Effector memory CD8-positive, alpha-beta T cell (primary cell): Measurements from ENCODE around the gene BEGAIN.

ENCODE experiments used
- ATAC-seq: fragments of 150-1000 bp; cut with Tn5 transposase; replicated peaks from 2 replicates; pipeline ENCODE4 v1.10.0; 2021; ENCODE audit warnings: mild to moderate bottlenecking, moderate library complexity
- DNase-seq, 3 experiments: peaks; one replicate each; pipeline ENCODE4 v3.0.0; 2021
- H3K27ac Mint-ChIP-seq, 2 donors: one replicate each; pipeline ENCODE4 v1.8.0; 2022; ENCODE audit warnings: mild to moderate bottlenecking in 2 of 2, mixed read lengths in 2 of 2, moderate library complexity in 2 of 2
- H3K27me3 Mint-ChIP-seq, 2 donors: one replicate each; pipeline ENCODE4 v1.8.0; 2022; ENCODE audit warnings: mixed read lengths in 2 of 2
- H3K36me3 Mint-ChIP-seq: one replicate; pipeline ENCODE4 v1.8.0; 2022; ENCODE audit warnings: mild to moderate bottlenecking, moderate library complexity, mixed read lengths; ENCODE audit not compliant: insufficient read depth
- H3K4me1 Mint-ChIP-seq, 2 donors: one replicate each; pipeline ENCODE4 v1.8.0; 2022; ENCODE audit warnings: low read depth in 2 of 2, mixed read lengths in 2 of 2
- H3K4me3 Mint-ChIP-seq, 2 donors: one replicate each; pipeline ENCODE4 v1.8.0; 2022; ENCODE audit warnings: mild to moderate bottlenecking in 2 of 2, mixed read lengths in 2 of 2, moderate library complexity in 2 of 2
- H3K9me3 Mint-ChIP-seq, 2 donors: one replicate each; pipeline ENCODE4 v1.8.0; 2022; ENCODE audit warnings: mixed read lengths in 2 of 2

BEGAIN gene

DNA sequence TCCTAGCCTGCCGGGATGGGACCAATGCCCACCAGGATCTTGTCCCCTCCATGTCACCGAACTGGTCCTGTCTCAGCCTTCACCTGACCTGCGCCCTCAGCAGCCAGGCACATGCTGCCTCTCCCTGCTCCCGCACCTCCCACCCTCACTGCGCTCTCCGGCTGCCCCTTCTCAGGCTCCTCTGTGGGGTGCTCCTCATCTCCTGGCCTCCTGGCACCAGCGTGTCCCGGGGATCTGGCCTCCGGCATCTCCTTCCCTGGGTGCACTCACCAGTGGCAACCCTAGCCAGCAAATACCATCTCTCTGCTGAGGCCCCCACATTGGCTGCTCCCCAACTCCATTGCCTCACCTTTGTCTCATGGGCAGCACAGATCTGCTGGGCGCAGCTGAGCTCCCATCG is 29.0 kb downstream of the BEGAIN start:
- DNase-seq (no peak), ATAC-seq (no peak)
- Mint-ChIP-seq H3K27me3 (peaks cover 14 to 66% of the 10 kb centered on the region in 2 donors), H3K4me3 (no peak overlapping the region), H3K36me3 (peaks cover 7% of the 10 kb centered on the region), H3K27ac (peak overlapping the region in 1 of 2 donors; percentile 6), H3K4me1 (peaks cover 6 to 9% of the 10 kb centered on the region in 2 donors), H3K9me3 (no peaks in the 10 kb centered on the region)

DNA sequence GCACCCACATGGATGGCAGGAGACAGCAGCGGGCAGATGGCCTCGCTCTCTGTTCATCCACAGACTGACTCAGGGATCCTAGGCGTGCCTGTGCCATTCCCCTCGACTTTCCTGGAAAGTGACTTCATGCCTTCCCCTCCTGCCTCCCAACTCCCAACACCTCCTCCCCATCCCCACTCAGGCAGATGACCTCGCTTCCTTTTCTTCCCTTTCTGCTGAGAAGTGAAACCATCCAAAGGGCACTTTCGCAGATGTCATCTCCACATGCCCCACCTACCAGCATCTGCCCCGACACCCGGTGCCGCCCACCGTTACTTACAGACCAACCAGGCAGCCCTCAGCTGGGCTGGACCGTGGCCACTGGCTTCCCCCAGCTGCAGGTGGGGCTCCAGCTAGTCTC is 29.6 kb downstream of the BEGAIN start:
- Mint-ChIP-seq H3K27me3 (peaks cover 14 to 60% of the 10 kb centered on the region in 2 donors), H3K27ac (no peak overlapping the region), H3K9me3 (no peaks in the 10 kb centered on the region), H3K4me3 (no peak overlapping the region), H3K36me3 (peaks cover 7% of the 10 kb centered on the region), H3K4me1 (peaks cover 6 to 9% of the 10 kb centered on the region in 2 donors)
- no peak for DNase-seq
- ATAC-seq = peak; percentile 32

DNA sequence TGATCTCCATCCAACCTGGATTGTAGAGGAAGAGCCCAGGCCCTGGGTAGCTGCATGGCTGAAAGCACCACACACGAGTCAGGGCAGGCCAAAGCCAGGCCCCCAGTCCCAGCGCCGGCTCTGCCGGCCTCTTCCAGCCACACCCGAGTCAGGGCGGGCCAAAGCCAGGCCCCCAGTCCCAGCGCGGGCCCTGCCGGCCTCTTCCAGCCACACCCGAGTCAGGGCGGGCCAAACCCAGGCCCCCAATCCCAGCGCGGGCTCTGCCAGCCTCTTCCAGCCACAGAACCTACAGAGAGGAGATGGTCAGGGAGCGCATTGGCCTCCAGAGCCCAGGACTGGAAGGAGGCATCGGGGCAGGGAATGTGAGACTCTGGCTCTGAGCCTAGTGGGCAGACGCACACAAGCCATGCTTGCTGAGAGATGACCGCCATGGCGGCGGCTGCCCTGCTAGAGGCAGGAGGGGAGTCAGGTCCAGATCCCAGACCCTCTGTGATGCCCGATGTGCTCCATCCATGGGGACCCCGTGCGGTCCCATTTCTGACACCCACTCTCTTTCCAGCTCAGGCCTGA is 30.2 kb downstream of the BEGAIN start:
- Mint-ChIP-seq H3K4me3 (no peak overlapping the region), H3K9me3 (no peaks in the 10 kb centered on the region), H3K27me3 (peaks cover 14 to 55% of the 10 kb centered on the region in 2 donors), H3K4me1 (peaks cover 6 to 9% of the 10 kb centered on the region in 2 donors), H3K36me3 (peaks cover 7% of the 10 kb centered on the region), H3K27ac (no peak overlapping the region)
- DNase-seq = no peak
- no peak for ATAC-seq

DNA sequence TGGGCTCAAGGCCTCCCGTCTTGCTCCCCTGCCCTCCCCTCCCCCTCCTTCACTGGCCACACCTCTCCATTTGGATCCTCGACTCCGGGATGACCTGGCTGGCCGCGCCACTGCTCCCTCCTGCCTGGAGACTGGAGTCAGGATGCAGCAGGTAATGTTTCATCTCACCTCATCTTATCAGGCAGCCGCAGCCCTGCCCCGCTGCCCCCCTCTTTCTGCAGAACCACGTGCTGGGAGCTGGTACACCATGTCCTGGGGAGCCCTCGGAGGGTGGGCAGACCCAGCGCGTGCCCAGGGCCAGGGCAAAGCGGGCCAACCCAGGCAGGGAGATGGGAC is 31.1 kb downstream of the BEGAIN start:
- H3K9me3 Mint-ChIP-seq = no peaks in the 10 kb centered on the region
- ATAC-seq (no peak), DNase-seq (no peak)
- peaks cover 6 to 9% of the 10 kb centered on the region in 2 donors for H3K4me1 Mint-ChIP-seq
- H3K36me3 Mint-ChIP-seq = peaks cover 7% of the 10 kb centered on the region
- H3K27me3 Mint-ChIP-seq = peaks cover 14 to 55% of the 10 kb centered on the region in 2 donors
- H3K4me3 Mint-ChIP-seq = no peak overlapping the region
- H3K27ac Mint-ChIP-seq = peak overlapping the region in 1 of 2 donors; percentile 68

DNA sequence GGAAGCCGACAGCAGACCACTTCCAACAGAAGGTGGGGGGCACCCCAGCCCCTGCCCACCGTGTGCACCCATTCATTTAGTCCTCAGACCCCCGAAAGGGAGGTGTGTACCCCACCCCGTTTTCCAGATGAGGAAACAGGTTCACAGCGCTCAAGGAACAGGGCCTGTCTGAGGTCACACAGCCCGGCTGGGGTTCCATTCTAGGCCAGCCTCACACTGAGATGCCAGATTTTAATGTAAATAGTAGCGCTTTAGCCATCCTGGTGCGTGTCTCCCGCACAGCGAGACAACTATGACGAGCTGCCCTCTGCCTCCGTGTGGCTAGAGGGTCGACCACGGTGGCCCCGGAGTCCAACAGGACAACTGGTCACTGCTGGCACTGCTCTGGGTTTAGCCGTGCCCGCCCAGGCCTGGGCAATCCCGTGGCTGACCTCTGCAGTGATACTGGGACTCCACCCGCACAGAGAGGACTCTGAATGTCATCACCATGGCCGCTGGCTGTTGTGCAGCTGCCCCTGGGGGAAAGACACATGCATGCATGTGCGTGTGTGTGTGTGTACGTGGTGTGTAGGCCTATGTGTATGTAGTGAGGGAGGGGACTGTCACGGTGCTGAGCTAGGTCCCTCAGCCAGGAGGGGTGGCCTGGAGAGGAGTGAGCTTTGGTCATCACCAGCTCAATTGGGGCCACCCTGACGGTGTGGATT is 31.6 kb downstream of the BEGAIN start:
- H3K36me3 Mint-ChIP-seq = peaks cover 7% of the 10 kb centered on the region
- ATAC-seq = no peak
- H3K27me3 Mint-ChIP-seq = peaks cover 14 to 50% of the 10 kb centered on the region in 2 donors

DNA sequence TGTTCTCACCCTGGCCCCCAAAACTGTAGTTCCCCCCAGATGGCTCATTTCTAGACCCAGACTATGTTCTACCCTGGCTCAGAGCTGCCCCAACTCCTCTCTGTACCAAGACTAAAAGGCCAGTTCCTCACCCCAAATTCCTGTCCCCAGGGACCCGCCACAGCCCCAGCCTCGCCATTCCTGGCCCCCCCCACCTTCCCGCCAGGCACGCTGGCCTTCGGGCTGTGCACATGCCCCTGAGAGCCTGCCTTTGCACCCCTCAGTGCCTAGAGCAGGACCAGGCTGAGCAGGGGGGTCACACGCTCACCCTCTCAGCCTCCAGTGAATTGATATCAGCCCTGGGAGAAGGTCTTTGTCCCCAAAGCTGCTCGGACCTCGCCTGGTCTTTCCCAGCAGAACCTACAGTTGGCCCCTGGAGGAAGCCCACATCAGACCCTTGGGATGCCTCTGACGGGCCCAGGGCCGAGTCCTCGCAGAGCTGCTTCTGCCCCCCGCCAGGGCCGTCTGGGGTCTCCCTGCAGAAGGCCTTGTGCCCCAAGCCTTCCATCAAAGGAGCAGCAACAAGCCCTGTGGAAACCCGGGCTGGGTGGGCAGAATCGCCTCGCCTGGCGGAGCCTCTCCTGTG is 32.4 kb downstream of the BEGAIN start:
- ATAC-seq = no peak
- H3K27me3 Mint-ChIP-seq = peaks cover 14 to 42% of the 10 kb centered on the region in 2 donors
- peaks cover 6 to 9% of the 10 kb centered on the region in 2 donors for H3K4me1 Mint-ChIP-seq
- H3K9me3 Mint-ChIP-seq = no peaks in the 10 kb centered on the region
- no peak for DNase-seq
- no peak overlapping the region for H3K27ac Mint-ChIP-seq
- H3K4me3 Mint-ChIP-seq = no peak overlapping the region
- H3K36me3 Mint-ChIP-seq = peaks cover 7% of the 10 kb centered on the region

More for the DNA sequence above, 31.6 kb downstream of the BEGAIN start:
- Mint-ChIP-seq H3K4me1 (peaks cover 6 to 9% of the 10 kb centered on the region in 2 donors), H3K27ac (no peak overlapping the region), H3K9me3 (no peaks in the 10 kb centered on the region), H3K4me3 (no peak overlapping the region)
- DNase-seq = no peak

DNA sequence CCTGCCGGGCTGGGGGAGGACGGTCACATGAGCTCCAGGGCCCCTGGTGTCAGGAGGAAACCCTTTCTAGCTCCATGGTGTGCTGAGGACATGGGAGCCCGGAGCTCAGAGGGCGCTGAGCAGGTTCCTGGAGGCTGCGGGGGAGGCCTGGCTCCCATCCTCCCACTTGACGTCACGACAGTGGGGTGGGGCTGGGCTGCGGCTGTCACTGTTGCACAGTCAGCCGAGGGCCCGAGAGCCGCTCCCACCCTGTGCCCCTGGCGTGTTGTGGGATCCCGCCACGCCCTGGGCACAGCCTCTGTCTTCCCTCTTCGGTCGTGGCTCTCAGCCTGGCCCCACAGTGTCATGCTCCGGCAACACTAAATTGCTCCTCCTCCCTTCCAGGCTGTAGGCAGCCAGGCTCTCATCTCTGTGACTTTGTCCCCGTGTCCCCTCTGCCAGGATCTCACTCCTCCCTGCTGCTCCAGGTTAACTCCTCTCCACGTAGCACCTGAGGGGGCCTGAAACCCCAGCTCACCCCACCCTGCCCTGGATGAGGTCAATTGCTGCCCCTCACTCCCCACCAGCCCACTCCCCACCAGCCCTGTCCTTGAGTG is 33.0 kb downstream of the BEGAIN start:
- Mint-ChIP-seq H3K27ac (no peak overlapping the region), H3K27me3 (peaks cover 14 to 36% of the 10 kb centered on the region in 2 donors), H3K4me1 (peaks cover 9 to 11% of the 10 kb centered on the region in 2 donors), H3K4me3 (no peak overlapping the region), H3K9me3 (no peaks in the 10 kb centered on the region), H3K36me3 (peaks cover 3% of the 10 kb centered on the region)
- DNase-seq = no peak
- peak; percentile 43 for ATAC-seq

DNA sequence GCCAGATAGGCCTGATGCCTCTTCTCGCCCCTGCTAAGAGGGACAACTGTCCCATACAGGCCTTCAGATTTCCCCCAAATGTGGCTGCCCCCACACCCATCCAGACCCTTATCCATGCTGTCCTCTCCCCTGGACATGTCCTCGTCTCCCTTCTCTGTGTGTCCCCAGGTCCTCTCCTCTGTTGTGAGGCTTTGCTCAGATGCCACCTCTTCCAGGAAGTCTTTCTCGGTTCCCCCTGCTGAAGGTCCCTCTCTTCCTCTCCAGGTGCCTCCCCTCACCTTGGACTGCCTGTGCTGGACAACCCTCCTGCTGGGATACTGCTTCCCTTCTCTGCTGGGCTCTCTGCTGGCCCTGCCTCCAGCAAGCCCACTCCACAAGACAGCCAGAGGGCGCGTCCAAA is 33.7 kb downstream of the BEGAIN start:
- peaks cover 3% of the 10 kb centered on the region for H3K36me3 Mint-ChIP-seq
- no peak overlapping the region for H3K27ac Mint-ChIP-seq
- no peaks in the 10 kb centered on the region for H3K9me3 Mint-ChIP-seq
- H3K27me3 Mint-ChIP-seq = peaks cover 11 to 30% of the 10 kb centered on the region in 2 donors
- no peak overlapping the region for H3K4me3 Mint-ChIP-seq
- peaks cover 11 to 13% of the 10 kb centered on the region in 2 donors for H3K4me1 Mint-ChIP-seq
- DNase-seq (no peak), ATAC-seq (no peak)

DNA sequence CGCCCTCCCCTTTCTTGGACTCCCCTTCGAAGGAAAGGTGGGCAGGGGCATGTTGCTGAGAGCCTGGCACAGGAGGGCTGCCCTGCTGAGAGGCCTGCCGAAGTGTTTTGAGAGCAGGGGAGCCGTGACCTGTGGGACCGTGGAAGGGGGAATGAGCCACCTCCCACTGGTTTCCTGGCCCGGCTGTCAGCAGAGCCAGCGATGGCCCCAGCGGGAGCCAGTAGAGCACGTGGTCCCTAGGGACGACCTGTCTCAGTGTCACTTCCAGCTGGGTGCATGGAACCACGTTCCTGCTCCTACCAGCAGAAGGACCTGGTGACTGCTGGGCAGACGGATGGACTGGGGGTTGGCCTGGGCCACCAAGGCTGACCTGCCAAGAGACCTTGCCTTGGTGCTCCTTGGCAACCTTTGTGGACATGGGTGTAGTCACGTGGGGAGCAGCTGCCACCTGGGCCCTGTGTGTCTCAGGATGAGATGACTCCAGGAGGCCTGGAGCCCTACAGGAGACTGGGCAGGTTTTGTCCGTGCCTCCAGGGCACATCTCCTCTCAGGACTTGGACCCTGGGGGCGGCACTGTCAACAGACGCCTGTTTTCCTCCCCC is 34.6 kb downstream of the BEGAIN start:
- Mint-ChIP-seq H3K27me3 (peaks cover 3 to 22% of the 10 kb centered on the region in 2 donors), H3K9me3 (no peaks in the 10 kb centered on the region), H3K27ac (no peak overlapping the region), H3K36me3 (peaks cover 10% of the 10 kb centered on the region), H3K4me3 (no peak overlapping the region), H3K4me1 (peaks cover 14 to 15% of the 10 kb centered on the region in 2 donors)
- DNase-seq = no peak
- no peak for ATAC-seq

DNA sequence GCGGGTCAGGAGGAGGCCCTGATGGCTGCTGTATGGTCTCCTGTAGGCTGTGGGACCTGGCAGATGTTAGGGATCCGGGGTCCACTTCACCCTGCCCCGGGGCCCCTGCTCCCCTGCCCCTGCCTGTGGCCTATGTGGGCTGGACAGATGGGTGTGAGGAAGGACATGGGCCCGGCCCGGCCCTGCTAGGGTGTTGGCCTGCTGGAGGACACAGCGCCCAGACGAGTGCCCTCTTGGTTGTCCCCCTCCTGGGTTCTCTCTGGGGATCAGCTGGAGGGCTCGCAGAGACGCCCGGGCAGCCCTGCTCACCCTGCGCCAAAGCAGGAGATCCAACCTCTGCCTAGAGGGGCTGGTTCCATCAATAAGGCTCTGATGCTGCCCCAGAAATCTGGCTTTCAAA is 36.2 kb downstream of the BEGAIN start:
- no peak for ATAC-seq
- no peaks in the 10 kb centered on the region for H3K9me3 Mint-ChIP-seq
- H3K36me3 Mint-ChIP-seq = peaks cover 16% of the 10 kb centered on the region
- DNase-seq = no peak
- H3K27ac Mint-ChIP-seq = no peak overlapping the region
- H3K4me3 Mint-ChIP-seq = no peak overlapping the region
- peaks cover 18 to 27% of the 10 kb centered on the region in 2 donors for H3K4me1 Mint-ChIP-seq
- peaks cover 0 to 18% of the 10 kb centered on the region in 2 donors for H3K27me3 Mint-ChIP-seq

DNA sequence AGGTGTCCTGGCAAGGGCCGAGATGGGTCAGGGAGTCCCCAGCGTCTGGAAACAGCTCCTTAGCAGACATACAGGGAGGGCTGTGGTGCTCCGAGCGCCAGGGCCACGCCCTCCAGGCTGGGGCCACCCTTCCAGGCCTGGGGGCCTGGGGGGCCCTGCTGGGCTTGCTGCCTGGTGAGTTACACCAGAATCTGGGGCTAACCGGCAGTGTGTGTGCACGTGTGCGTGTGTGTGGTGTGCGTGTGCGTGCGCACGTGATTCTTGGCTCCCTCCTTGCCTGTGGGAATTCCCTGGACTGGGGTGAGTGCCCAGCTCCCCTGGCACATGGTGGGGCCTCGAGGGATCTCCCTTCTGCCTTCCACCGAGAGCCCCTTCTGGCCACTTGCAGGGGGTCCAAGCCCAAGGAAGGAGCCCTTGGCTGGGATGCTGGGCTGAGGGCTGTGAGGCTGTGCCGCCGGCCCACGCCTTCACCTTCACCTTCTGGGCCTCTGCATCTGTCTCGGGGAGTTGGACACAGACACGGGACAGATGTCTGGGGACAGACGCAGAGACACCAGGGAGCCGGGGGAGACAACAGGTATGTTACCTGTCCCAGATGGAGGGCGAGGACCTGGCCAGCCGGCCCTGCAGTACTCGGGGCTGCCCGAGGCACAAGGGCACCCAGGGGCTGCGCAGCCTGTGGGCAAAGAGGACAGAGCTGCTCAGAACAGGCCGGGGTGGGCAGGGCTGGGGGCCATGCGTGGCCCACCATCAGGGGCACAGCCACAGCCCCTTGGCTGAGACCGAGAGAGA is 37.2 kb downstream of the BEGAIN start:
- H3K36me3 Mint-ChIP-seq = peaks cover 19% of the 10 kb centered on the region
- DNase-seq (no peak), ATAC-seq (no peak)
- peaks cover 0 to 14% of the 10 kb centered on the region in 2 donors for H3K27me3 Mint-ChIP-seq
- no peaks in the 10 kb centered on the region for H3K9me3 Mint-ChIP-seq
- peaks cover 18 to 25% of the 10 kb centered on the region in 2 donors for H3K4me1 Mint-ChIP-seq
- no peak overlapping the region for H3K4me3 Mint-ChIP-seq
- H3K27ac Mint-ChIP-seq = peak overlapping the region in 1 of 2 donors; percentile 88

DNA sequence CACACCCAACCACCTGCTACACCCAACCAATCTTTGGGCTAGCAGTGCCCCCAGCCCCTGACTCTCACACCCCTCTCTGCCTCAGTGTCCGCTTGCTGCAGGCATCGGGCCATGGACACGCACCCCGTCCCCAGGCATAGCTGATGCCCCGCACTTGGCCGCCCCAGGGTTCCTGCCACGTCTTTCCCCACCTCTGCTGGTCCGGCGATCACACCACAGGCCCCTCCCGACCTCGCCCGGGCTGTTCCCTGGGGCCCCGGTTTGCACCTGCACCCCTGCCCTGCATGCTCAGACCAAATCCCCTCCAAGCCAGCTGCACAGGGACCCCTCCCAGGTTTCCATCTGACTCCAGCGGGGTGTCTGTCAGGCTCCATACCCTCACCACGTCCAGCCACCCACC is 38.3 kb downstream of the BEGAIN start:
- no peaks in the 10 kb centered on the region for H3K9me3 Mint-ChIP-seq
- ATAC-seq = no peak

DNA sequence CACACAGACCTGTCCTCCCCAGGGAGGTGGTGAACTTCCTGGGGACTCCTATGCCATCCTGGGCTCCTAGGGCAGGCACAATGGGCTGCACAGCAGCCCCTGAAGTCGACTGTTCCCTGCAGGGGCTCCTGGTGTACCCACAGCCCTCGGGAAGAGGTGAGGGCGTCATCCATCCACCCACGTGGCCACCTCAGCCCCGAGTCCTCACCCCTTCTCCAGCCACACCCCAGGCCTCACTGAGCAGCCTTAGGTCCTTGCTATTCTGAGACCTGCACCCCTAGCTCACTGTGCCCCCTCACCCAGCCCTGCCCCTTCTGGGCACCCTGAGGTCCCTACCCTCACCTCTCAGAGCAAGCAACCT is 38.9 kb downstream of the BEGAIN start:
- Mint-ChIP-seq H3K4me3 (peak overlapping the region; percentile 81 to 83), H3K27ac (peak overlapping the region; percentile 74 to 88), H3K27me3 (no peaks in the 10 kb centered on the region), H3K4me1 (peaks cover 18 to 25% of the 10 kb centered on the region in 2 donors), H3K9me3 (no peaks in the 10 kb centered on the region), H3K36me3 (peaks cover 19% of the 10 kb centered on the region)
- DNase-seq (no peak), ATAC-seq (no peak)

More for the DNA sequence above, 38.3 kb downstream of the BEGAIN start:
- H3K36me3 Mint-ChIP-seq = peaks cover 19% of the 10 kb centered on the region
- peaks cover 18 to 25% of the 10 kb centered on the region in 2 donors for H3K4me1 Mint-ChIP-seq
- no peak overlapping the region for H3K4me3 Mint-ChIP-seq
- H3K27me3 Mint-ChIP-seq = peaks cover 0 to 3% of the 10 kb centered on the region in 2 donors
- DNase-seq = no peak
- peak overlapping the region; percentile 57 to 88 for H3K27ac Mint-ChIP-seq
